HG03432 (cell line): ENCODE data around the gene YIF1B.
A peak's percentile ranks its signal among the peaks of the same experiment; 100 is the strongest.

Experiments
- ATAC-seq: cut with Tn5 transposase; IDR thresholded peaks from one replicate; pipeline ENCODE4 v1.9.1; 2021; ENCODE audit warnings: mild to moderate bottlenecking, moderate library complexity; ENCODE audit not compliant: unreplicated experiment

The YIF1B gene

DNA sequence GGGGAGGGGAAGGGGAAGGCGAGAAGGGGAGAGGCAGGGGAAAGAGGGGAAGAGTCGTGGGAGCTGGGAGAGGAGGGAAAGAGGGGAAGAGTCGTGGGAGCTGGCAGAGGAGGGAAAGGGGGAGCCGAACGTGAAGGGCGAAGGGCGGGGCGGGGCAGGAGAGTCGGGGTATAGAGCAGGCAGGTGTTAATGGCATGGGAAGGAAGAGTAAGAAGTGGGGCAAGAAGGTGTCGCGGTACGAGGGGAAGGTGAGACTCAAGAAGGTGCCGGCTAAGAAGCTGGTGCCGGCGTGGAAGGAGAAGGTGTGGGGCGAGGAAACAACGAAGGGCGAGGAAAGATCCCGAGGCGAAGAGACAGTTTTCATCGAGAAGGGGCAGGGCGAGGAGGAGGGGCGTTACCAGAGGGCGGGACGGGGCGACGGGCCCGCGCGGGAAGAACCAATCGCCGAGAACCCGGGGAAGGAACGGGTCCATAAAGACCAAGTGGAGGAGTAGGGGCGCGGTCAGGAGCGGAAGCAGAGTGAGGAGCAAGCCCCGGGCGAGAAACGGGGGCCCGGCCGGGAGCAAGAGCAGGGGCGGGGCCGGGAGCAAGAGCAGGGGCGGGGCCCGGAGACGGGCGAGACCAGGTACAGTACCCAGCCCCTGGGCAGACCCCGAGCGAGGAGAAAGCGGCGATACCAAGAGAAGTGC is 20.3 kb upstream of the YIF1B start:
- ATAC-seq, result peak; percentile 69

DNA sequence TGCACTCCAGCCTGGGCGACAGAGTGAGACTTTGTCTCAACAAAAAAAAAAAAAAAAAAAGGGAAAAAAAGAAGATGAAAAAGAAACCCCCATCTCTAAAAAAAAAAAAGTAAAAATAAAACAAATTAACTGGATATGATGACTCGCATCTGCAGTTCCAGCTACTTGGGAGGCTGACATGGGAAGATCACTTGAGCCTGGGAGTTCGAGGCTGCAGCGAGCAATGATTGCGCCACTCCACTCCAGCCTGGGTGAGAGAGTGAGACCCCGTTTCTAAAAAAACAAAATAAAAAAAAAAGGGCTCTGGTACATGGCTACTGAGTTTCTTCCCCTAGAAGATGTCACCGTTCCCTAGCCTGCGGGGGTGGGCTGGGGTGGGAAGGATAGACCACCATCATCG is 17.5 kb upstream of the YIF1B start:
- no peak for ATAC-seq

DNA sequence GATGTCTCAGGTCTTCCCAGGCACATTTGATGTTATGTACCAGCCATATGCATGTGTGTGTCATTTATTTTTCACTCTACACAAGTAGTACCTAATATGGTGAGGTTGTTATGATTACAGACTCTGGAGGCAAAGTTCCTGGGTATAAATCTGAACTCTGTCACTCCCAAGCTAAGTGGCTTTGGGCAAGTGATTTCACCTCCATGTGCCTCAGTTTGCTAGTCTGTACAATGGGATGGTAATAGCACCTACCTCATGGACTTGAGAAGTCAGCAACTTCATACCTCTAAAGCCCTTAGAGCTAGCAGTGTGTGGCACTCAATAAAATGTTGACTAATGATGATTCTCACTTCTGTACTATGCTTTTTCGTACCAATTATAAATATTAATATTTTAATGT is 16.0 kb upstream of the YIF1B start:
- no peak for ATAC-seq

DNA sequence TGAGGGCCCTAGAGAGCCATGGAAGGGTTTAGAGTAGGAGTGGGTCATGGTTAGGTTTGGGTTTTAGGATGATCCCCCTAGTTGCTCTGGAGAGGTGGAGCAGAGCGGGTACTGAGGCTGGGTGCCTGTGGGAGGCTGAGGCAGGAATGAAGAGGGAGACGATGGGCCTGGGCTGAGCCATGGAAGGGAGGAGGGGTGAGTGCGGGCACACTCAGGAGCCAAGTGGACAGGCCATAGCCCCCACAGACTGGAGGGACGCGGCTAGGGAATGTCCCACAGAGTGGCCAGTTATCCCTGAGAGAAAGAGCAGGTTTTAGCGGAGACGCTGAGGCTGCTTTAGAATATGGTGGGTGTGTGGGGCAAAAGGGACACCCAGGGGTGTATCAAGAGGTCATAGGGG is 13.9 kb upstream of the YIF1B start:
- ATAC-seq, result no peak

DNA sequence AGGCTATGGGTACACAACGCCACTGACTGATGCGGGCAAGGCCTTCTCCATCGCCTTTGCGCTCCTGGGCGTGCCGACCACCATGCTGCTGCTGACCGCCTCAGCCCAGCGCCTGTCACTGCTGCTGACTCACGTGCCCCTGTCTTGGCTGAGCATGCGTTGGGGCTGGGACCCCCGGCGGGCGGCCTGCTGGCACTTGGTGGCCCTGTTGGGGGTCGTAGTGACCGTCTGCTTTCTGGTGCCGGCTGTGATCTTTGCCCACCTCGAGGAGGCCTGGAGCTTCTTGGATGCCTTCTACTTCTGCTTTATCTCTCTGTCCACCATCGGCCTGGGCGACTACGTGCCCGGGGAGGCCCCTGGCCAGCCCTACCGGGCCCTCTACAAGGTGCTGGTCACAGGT is 10.8 kb upstream of the YIF1B start:
- ATAC-seq, result no peak

DNA sequence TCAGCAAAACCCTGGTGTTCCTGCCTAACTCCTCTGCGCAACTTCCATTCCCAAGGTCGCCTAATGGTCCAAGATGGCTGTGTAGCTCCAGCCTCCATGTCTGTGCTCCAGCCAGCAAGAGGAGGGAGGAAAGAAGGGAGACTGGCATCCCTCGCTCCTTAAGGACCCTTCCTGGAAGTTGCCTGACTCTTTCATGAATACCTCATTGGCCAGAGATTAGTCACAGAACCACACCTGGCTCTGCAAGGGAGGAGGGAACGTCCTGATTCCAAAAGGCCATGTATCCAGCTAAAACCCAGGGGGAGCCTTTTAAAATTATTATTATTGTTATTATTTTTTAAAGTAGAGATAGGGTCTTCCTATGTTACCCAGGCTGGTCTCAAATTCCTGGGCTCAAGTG is 8.7 kb upstream of the YIF1B start:
- ATAC-seq, result no peak

DNA sequence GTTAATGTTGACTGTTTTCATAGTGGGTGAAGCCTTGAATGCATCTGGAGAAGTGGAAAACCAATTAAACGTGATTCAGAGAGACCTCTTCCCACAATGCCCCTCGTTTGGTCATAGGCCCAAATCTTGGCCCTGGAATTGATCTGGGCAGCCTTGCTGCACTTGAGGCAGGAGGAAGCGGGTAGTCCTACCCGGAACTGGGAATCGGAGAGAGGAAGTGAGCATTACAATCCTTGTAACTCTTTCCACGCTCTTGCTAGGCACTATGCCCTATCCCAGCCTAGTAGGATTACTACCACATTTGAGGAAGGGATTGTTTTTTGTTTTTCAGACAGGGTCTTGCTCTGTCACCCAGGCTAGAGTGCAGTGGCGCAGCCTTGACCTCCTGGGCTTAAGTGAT is 7.5 kb upstream of the YIF1B start:
- no peak for ATAC-seq

DNA sequence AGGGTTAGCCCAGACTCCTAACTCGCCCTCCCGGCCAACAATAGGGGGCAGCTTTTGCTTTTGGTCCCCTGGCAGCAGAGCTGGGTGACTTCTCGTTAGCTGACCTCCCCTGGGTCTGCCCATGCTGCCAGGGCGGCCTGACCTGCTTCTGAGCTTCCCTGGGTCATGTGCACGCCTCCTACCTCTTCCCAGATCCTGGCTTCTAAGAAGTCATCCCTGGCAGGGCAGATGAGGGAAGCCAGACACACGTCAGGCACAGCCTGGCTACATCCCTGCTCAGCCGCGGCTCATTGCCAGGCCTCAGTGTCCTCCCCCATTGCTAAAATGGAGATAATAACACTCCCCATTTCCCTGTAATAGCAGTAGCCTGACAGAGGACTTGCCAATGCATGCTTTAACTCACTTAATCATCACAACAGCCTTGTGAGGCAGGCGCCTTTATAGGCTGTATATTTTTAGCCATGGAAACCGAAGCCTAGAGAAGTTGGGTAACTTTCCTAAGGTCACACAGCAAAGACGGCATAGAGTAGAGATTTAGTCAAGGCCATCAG is 6.0 kb upstream of the YIF1B start:
- no peak for ATAC-seq

DNA sequence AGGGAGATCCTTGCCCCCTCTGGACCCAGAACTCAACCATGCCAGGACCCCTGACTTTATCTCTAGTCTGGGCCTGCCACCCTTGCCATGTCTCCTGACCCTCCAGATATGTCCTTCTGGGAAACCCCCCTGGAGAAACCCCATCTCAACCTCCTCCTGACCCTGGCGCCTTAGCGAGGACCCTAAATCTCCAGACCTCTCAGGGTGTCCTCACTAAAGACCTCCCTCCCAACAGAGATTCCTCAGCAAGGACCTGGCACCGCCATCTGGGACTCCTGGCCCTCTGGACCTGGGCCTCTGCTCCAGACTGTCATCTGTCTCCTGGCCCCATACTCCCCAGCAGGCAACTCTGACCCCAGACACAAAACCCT is 5.2 kb upstream of the YIF1B start:
- no peak for ATAC-seq

DNA sequence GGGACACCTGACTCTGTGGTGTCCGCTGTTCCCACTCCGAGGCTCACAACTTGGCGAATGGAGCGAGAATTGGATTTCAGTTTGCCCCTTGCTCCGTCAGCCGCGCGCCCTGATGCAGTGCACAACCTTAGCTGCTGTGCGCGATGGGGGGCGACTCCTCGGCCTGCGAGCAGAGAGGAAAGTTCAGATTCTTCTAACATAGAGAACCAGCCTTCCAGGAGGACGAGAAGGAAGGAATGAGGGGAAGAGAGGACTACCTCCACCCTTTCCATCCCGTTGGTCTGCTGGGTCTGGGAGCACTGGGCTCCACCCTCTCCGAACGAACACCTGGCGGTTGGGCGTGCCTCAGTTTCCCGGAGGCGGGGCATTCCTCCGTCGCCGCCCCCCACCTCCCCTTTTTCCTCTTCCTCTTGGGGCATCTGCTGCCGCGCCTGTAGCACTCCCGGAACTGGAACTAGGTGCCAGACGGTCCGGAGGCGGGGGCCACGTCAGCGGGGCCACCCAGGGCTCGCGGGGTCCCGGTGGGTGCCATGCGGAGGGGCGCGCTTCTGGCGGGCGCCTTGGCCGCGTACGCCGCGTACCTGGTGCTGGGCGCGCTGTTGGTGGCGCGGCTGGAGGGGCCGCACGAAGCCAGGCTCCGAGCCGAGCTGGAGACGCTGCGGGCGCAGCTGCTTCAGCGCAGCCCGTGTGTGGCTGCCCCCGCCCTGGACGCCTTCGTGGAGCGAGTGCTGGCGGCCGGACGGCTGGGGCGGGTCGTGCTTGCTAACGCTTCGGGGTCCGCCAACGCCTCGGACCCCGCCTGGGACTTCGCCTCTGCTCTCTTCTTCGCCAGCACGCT is 3.9 kb upstream of the YIF1B start, which contains the start of gene KCNK6:
Gene KCNK6, plus strand, starts transcription at position 425 of the 838 bp plus-strand sequence. Its CDS starts 106 bp downstream, at position 531.
- ATAC-seq, result no peak

DNA sequence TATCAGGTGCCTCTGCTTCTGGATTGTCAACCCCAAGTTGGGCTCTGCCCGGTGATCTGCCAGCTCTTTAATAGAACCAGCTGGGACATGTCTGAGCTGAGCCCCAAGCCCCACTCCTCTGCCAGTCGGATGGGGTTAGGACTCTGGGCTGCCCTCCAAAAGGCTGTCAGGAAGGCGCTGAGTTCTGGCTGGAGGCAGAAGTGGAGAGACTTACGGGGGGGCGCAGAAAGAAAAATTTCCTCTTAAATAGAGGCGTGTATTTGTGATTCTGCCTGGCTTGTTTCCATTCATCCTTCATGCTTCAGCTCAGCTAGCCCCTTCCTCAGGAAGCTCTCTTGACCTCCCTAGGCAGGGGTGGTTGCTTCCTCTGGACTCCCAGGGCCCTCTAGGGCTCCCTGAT is 2.9 kb upstream of the YIF1B start:
- ATAC-seq, result no peak

DNA sequence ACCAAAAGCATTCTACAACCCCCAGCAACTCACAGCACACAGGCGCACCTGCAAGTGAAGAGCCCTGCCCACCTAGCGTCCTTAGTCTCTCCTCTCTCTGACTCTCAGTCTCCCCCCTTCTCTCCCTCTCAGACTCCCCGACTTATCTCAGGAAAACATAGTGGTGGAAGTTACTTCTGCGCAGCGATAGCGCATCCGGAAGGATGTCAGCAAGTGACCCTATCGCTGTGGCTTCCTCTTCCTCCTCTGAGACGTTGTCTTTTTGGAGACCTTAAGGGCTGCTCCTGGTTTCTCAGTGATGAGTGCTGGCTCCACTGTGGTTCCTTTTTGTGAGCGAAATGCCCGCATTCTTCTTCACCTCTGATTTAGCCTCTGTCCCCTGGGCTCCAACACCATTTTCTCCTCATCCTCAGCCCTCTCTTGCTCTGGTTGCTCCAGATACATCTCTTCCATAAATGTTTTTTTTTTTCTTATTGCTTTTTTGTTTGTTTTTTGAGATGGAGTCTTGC is 1.4 kb upstream of the YIF1B start:
- ATAC-seq, result no peak

DNA sequence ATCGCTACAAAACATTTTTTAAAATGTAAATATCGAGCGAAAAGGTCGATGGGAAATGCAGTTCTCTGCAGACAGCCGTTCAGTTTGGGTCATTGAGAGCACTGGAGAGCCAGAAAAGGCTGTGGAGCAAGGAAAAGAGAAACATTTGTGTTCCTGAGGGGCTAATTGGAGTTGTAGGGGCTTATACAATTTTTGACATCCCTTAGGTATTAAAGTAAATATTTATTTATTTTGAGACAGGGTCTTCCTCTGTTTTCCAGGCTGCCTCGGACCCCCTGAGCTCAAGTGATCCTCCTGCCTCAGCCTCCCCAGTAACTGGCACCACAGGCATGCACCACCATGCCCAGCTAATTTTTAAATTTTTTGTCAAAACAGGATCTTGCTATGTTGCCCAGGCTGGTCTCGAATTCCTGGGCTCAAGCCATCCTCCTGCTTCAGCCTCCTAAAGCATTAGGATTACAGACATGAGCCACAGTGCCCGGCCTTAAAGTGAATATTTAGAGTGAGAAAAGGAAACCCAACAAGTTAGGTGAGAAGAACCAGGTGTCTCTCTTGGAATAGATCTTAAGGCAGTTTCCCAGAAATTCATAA is 825 bp upstream of the YIF1B start:
- ATAC-seq, result no peak

DNA sequence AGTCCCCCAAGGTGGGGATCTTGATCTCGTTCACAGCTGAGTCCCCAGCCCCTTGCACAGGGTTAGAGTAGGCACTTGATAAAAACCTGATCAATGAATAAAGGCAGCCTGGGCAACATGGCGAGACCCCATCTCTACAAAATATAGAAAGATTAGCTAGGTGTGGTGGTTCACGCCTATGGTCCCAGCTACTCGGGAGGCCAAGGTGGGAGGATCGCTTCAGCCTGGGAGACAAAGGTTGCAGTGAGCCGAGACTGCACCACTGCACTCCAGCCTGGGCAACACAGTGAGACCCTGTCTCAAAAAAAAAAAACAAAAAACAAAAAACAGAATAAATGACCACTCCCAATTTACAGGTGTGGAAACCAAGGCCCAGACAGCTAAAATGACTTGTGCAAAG is 4.8 kb downstream of the YIF1B start:
- ATAC-seq, result no peak

DNA sequence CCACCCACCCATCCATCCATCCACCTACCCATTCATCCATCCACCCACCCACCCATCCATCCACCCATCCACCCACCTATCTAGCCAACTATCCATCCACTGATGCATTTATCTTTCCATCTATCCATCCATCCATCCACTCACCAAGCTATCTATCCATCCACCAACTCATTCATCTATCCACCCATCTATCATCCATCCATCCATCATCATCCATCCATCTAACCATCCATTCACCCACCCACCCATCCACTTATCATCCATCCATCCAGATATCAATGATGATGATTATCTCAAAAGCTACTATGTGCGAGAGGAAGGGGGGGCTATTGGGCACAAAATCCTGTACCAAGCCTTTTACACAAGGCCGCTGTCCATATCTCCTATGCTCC is 5.5 kb downstream of the YIF1B start:
- ATAC-seq, result no peak

DNA sequence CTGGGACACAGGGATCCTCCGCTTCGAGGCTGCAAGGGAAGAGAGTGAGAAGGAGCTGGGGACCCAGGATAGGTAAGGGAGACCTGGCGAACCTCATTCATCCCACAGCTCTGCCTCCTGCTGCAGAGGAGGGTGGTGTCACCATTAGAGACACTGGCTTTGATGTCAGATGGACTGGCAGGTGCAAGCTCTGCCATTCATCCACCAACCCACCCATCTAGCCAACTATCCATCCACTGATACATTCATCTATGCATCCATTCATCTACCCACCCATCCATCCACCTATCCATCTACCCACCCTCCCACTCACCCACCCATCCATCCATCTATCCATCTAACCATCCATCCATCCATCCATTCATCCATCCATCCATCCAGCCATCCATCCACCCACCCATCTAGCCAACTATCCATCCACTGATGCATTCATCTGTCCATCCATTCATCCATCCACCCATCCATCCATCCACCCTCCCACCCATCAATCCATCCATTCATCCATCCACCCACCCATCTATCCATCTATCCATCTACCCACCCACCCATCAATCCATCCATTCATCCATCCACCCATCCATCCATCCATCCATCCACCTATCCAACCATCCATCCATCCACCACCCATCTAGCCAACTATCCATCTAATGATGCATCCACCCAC is 6.0 kb downstream of the YIF1B start:
- no peak for ATAC-seq

DNA sequence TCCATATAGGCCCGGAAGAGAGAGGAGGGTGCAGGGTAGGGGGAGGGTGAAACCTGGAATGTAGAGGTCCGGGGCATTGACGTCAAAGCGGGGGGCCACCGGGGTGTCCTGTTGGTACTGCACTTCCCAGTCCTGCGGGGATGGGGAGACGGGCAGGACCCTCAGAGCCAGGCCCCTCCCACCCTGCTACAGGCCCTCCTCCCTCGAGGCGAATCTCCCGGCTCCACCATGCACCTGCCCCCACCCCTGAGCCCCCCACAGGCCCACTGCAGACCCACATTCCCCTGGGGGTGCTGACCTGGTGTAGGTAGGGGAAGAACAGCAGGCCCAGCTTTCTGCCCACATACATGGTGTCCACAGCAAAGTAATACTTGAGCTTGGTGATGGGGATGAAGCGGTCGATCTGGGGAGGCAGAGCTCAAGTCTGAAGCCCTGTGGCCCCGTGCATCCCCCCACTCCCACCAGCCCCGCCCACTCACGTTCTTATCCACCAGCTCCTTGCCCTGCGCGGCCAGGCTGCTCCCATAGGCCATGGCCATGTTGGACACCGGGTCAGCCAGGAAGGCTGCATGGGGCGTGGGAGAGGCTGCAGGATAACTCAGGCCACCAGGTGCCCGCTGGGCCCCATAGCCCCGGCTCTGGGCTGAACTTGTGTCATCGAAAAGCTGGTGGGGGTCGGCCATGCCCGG is 6.7 kb downstream of the YIF1B start:
- ATAC-seq, result no peak

DNA sequence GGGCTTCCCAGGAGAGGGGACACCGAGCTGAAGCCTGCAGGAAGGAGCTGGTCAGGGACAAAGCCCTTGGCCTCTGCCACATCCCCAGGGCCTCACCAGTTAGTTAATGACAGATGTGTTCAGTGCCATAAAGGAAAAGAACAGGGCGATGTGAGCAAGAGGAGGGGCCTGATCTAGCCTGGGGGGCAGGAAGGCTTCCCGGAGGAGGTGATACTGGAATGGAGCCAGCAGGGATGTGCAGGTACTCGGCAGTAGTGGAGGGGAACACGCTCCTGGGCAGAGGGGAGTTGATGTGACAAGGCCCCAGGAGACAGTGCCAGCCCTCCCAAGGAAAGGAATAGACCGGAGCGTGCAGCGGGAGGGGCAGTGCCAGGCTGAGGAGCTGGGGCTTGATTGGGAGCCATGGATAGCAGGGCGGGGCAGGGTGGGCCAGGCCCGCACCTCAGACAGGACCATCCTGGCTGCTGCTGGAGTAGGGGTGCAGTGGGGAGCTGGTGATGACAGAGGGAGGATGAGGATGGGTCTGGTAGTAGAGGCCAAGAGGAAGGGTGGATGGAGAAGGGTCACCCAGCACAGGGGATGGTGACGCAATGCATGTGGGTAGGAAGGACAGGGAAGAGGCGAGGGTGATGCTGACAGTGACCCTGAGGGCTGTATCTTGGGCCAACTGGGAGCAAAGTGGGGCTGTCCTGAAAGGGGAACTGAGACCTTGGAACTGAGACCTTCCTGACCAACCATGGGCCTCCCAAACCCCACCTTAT is 7.6 kb downstream of the YIF1B start:
- no peak for ATAC-seq

DNA sequence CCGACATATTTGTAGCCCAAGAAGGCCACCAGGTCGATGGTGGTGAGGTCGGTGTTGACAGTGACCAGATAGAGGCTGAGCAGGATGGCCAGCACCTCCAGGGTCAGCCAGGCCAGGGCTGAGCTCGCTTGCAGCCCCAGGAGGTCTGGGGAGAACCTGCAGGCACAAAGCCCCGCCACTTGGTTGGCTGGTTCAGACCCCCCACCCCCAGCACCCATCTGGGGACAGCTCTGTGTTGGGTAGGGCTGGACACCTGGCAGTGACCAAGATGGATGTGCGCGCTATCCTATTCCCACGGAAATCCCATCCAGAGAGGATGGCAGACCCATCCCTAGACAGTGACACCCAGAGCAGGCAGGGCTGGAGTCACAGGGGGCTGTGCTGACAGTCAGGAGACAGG is 8.2 kb downstream of the YIF1B start:
- no peak for ATAC-seq

DNA sequence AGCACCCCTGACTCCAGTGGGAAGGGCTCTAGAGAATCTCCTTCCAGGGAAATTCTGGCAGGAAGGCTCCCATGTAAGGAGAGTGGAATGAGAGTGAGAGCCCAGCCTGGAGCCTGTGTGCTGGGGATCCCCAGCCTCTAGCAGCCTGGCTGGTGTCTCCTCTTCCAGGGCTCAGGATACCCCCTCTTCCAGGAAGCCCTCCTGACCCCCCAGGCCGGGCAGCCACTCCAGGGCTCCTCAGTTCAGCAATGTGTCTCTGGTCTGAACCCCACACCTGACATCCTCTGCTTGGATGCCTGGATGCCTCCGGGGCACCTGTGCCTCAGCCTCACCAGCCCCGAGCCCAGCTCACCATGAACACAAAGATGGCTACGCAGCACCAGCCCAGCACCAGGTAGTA is 8.7 kb downstream of the YIF1B start:
- no peak for ATAC-seq
